ENCODE data around the gene AHI1. TPM values are rescaled to one million over a fixed set of nuclear protein-coding genes. Genes with fewer than 3 reads are reported as not detected.

Gene AHI1
- total and polyA plus RNA-seq, 2 of the 13 experiments (the other 11 are each of a cell fraction or from before 2014, with no cell fraction given), result 7.2 to 18.6 TPM

DNA sequence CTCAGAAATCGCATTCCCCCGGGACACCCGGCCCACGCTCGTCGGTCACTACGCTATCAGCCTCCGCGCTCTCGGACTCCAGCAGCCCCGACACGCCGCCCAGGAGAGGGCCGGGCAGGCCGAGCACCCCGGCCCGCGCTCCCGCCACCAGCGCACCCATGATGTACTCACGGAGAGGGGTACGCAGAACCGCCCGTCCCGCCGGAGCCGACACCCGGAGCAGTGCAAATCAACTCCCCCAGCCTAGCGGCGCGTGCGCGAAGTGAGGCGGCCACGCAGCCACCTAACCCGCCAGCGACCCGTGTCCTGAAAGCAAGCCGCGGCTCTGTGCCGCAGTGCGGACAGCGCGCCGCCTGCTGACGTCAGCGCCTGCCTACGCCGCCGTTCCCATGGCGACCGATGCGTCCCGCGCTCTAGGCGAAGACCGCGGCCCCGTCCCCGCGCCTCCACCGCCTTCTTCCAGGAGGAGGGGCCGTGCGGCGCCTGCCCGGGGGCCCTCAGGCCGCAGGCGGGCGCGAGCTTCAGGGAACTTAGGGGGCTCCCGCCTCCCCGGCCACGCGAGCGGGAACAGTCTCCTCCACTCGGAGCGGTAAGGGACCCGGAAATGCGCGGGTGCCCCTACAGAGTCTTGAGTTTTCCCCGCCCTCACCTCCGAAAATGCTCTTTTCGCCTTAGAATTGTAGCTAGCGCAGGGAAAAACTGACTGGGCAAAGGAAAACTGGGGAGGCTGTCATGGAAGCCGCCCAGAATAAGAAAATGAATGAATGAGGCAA lies at the start of gene AHI1 (continued):
- peak; percentile 69 for TF ChIP-seq ZNF543 (CRISPR knock-in tag; IDR thresholded peaks at IDR 0.05)
- no peak; the same call in 1 of the 2 replicates for TF ChIP-seq GATA4 (IDR thresholded peaks at IDR 0.05; ENCODE audit: borderline replicate concordance, low read depth)
- TF ChIP-seq, protein P1, sequence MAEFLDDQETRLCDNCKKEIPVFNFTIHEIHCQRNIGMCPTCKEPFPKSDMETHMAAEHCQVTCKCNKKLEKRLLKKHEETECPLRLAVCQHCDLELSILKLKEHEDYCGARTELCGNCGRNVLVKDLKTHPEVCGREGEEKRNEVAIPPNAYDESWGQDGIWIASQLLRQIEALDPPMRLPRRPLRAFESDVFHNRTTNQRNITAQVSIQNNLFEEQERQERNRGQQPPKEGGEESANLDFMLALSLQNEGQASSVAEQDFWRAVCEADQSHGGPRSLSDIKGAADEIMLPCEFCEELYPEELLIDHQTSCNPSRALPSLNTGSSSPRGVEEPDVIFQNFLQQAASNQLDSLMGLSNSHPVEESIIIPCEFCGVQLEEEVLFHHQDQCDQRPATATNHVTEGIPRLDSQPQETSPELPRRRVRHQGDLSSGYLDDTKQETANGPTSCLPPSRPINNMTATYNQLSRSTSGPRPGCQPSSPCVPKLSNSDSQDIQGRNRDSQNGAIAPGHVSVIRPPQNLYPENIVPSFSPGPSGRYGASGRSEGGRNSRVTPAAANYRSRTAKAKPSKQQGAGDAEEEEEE (CRISPR knock-in tag; IDR thresholded peaks at IDR 0.05; ENCODE audit: borderline replicate concordance), result peak; percentile 27; the same call in 1 of the 2 replicates
- peak; percentile 34 for TF ChIP-seq PTBP1 (IDR thresholded peaks at IDR 0.05; ENCODE audit: low read depth, low read length, poor library complexity, severe bottlenecking)
- peak; percentile 88 for TF ChIP-seq KDM3A (CRISPR knock-in tag; IDR thresholded peaks at IDR 0.05; ENCODE audit: low read depth)
- no peak for TF ChIP-seq ZSCAN12 (CRISPR knock-in tag; IDR thresholded peaks at IDR 0.05)
- TF ChIP-seq RBFOX2 (IDR thresholded peaks at IDR 0.05; ENCODE audit: low read depth, low read length), result peak; percentile 96
- TF ChIP-seq ZNF224 (CRISPR knock-in tag; IDR thresholded peaks at IDR 0.05), result peak; percentile 98
- TF ChIP-seq GFI1 (CRISPR knock-in tag; IDR thresholded peaks at IDR 0.05; ENCODE audit: borderline replicate concordance), result peak; percentile 52; the same call in 1 of the 2 replicates
- TF ChIP-seq YEATS2 (CRISPR knock-in tag; IDR thresholded peaks at IDR 0.05; ENCODE audit: borderline replicate concordance), result peak; percentile 18; the same call in 1 of the 2 replicates
- no peak for TF ChIP-seq CBX2 (IDR thresholded peaks at IDR 0.05; ENCODE audit: low read depth, low read length)
- TF ChIP-seq CBX2 (CRISPR knock-in tag; IDR thresholded peaks at IDR 0.05; ENCODE audit: low read depth), result 0 out of 2 replicates have a peak, but pooled peaks have one; percentile 65
- TF ChIP-seq HMG20B (CRISPR knock-in tag; conservative IDR thresholded peaks at IDR 0.05), result peak; percentile 4
- TF ChIP-seq PLSCR1 (CRISPR knock-in tag; IDR thresholded peaks at IDR 0.05; ENCODE audit: borderline replicate concordance), result no peak
- TF ChIP-seq, protein P2, sequence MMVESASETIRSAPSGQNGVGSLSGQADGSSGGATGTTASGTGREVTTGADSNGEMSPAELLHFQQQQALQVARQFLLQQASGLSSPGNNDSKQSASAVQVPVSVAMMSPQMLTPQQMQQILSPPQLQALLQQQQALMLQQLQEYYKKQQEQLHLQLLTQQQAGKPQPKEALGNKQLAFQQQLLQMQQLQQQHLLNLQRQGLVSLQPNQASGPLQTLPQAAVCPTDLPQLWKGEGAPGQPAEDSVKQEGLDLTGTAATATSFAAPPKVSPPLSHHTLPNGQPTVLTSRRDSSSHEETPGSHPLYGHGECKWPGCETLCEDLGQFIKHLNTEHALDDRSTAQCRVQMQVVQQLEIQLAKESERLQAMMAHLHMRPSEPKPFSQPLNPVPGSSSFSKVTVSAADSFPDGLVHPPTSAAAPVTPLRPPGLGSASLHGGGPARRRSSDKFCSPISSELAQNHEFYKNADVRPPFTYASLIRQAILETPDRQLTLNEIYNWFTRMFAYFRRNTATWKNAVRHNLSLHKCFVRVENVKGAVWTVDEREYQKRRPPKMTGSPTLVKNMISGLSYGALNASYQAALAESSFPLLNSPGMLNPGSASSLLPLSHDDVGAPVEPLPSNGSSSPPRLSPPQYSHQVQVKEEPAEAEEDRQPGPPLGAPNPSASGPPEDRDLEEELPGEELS (CRISPR knock-in tag; IDR thresholded peaks at IDR 0.05), result peak; percentile 55
- TF ChIP-seq BRD4 (CRISPR knock-in tag; IDR thresholded peaks at IDR 0.05), result 0 out of 2 replicates have a peak, but pooled peaks have one; percentile 67
- TF ChIP-seq ZNF441 (CRISPR knock-in tag; IDR thresholded peaks at IDR 0.05; ENCODE audit: borderline replicate concordance), result peak; percentile 85; the same call in 1 of the 2 replicates
- no peak for TF ChIP-seq RCOR2 (CRISPR knock-in tag; IDR thresholded peaks at IDR 0.05)
- TF ChIP-seq DNMT1 (CRISPR knock-in tag; IDR thresholded peaks at IDR 0.05), result peak; percentile 99
- TF ChIP-seq HDAC2 (CRISPR knock-in tag; IDR thresholded peaks at IDR 0.05), result peak; percentile 71
- peak; percentile 88; the same call in 1 of the 2 replicates for TF ChIP-seq ARHGAP35 (CRISPR knock-in tag; IDR thresholded peaks at IDR 0.05; ENCODE audit: borderline replicate concordance)
- peak; percentile 92 for TF ChIP-seq SPEN (CRISPR knock-in tag; IDR thresholded peaks at IDR 0.05; ENCODE audit: low read depth)
- no peak; the same call in 1 of the 2 replicates for TF ChIP-seq ADNP (CRISPR knock-in tag; IDR thresholded peaks at IDR 0.05)
- peak; percentile 99 for TF ChIP-seq RFX3 (CRISPR knock-in tag; IDR thresholded peaks at IDR 0.05)
- no peak for TF ChIP-seq SRSF4 (IDR thresholded peaks at IDR 0.05; ENCODE audit: low read depth, low read length, poor library complexity, severe bottlenecking)
- TF ChIP-seq SYNCRIP (IDR thresholded peaks at IDR 0.05; ENCODE audit: insufficient read depth, low read depth, low read length), result no peak
